SK-N-SH (cell line): Measurements from ENCODE around the gene SCG2. TPM values are rescaled to one million over a fixed set of nuclear protein-coding genes. Genes with fewer than 3 reads are reported as not detected.

Experiments
- CTCF ChIA-PET: fragments of 300-600, 350-600 bp; formaldehyde crosslinking; extraction: SDS; loops from one replicate; lab custom pipeline; 2021; lab: Yijun Ruan, JAX
- POLR2A ChIA-PET: fragments of 350-600 bp; sonication (Branson Sonifier 250); formaldehyde crosslinking; extraction: SDS; loops from one replicate; lab custom pipeline; 2020; ENCODE audit warnings: antibody characterized with exemption, inconsistent platforms; lab: Yijun Ruan, JAX
- DNase-seq: peaks from one replicate; pipeline ENCODE4 v3.0.0; 2012
- H2AFZ ChIP-seq: fragments of 200-600 bp; sonication (generic); 2 replicates; pipeline ENCODE4 v1.8.1; 2016; ENCODE audit warnings: antibody characterized with exemption, mild to moderate bottlenecking, low read depth
- H3F3A ChIP-seq: fragments of 200-600 bp; sonication (generic); replicated peaks from 2 replicates; pipeline ENCODE3; 2016; ENCODE audit warnings: antibody characterized with exemption, mild to moderate bottlenecking; ENCODE audit not compliant: insufficient read depth
- H3K27ac ChIP-seq, 2 experiments: fragments of 200-500 bp in 1 of 2; fragments of 200-600 bp in 1 of 2; sonication (Bioruptor generic) in 1 of 2; sonication (generic), shearing (Covaris generic) in 1 of 2; 2 replicates each; pipeline versions ENCODE4 v1.5.1 to v1.6.1; 2014 to 2016; ENCODE audit warnings: low read depth in 2 of 2, inconsistent platforms in 1 of 2, low read length in 1 of 2, mild to moderate bottlenecking in 1 of 2, mixed read lengths in 1 of 2
- H3K27me3 ChIP-seq: fragments of 200-600 bp; sonication (generic), shearing (Covaris generic); 2 replicates; pipeline ENCODE4 v1.6.1; 2016; ENCODE audit warnings: mixed run types; ENCODE audit not compliant: insufficient read depth
- H3K36me3 ChIP-seq, 2 experiments: fragments of 200-500 bp in 1 of 2; fragments of 200-600 bp in 1 of 2; sonication (Bioruptor generic) in 1 of 2; sonication (generic) in 1 of 2; replicated peaks in 1 of 2; 2 replicates each; pipeline versions ENCODE3 to v1.5.1; 2014 to 2016; ENCODE audit warnings: low read length in 1 of 2, mild to moderate bottlenecking in 1 of 2; ENCODE audit not compliant: insufficient read depth in 2 of 2, control insufficient read depth in 1 of 2
- H3K4me1 ChIP-seq, 2 experiments: fragments of 200-500 bp in 1 of 2; fragments of 200-600 bp in 1 of 2; sonication (Bioruptor generic) in 1 of 2; sonication (generic), shearing (Covaris generic) in 1 of 2; 2 replicates each; pipeline versions ENCODE4 v1.5.1 to v1.6.1; 2014 to 2016; ENCODE audit warnings: low read depth in 1 of 2, low read length in 1 of 2, mixed run types in 1 of 2; ENCODE audit not compliant: insufficient read depth in 2 of 2, control insufficient read depth in 1 of 2
- H3K4me2 ChIP-seq: fragments of 200-600 bp; sonication (generic), shearing (Covaris generic); 2 replicates; pipeline ENCODE4 v1.6.1; 2017; ENCODE audit warnings: mixed run types
- H3K4me3 ChIP-seq, 2 experiments: fragments of 200-500 bp in 1 of 2; fragments of 200-600 bp in 1 of 2; sonication (Bioruptor generic) in 1 of 2; sonication (generic), shearing (Covaris generic) in 1 of 2; 2 replicates each; pipeline versions ENCODE4 v1.5.1 to v1.8.1; 2014 to 2016; ENCODE audit warnings: low read depth in 2 of 2, inconsistent platforms in 1 of 2, low read length in 1 of 2, mild to moderate bottlenecking in 1 of 2, mixed read lengths in 1 of 2, moderate library complexity in 1 of 2
- H3K79me2 ChIP-seq: fragments of 200-600 bp; sonication (generic); 2 replicates; pipeline ENCODE4 v1.8.1; 2017; ENCODE audit warnings: mild to moderate bottlenecking; ENCODE audit not compliant: insufficient read depth
- H3K9ac ChIP-seq: fragments of 200-600 bp; sonication (generic); 2 replicates; pipeline ENCODE4 v1.6.1; 2017; ENCODE audit warnings: mixed run types
- H3K9me2 ChIP-seq: fragments of 200-600 bp; sonication (generic); 2 replicates; pipeline ENCODE4 v1.6.1; 2017; ENCODE audit warnings: mixed run types
- H3K9me3 ChIP-seq: fragments of 200-600 bp; sonication (generic); 2 replicates; pipeline ENCODE4 v1.6.1; 2017; ENCODE audit warnings: mixed run types, mild to moderate bottlenecking, moderate library complexity
- H4K20me1 ChIP-seq: fragments of 200-600 bp; sonication (generic); 2 replicates; pipeline ENCODE4 v1.6.1; 2017; ENCODE audit warnings: mild to moderate bottlenecking, mixed run types; ENCODE audit not compliant: insufficient read depth
- EP300 ChIP-seq, 2 experiments: IDR thresholded peaks; 2 replicates each; pipeline versions ENCODE4 v1.4.0 to v1.6.1; 2012; ENCODE audit warnings: borderline replicate concordance in 1 of 2, low read depth in 1 of 2, low read length in 1 of 2
- EZH2phosphoT487 ChIP-seq: fragments of 200-600 bp; sonication (generic); IDR thresholded peaks from 2 replicates; pipeline ENCODE4 v1.6.1; 2017; ENCODE audit warnings: low read depth, mixed run types, mild to moderate bottlenecking, antibody characterized with exemption, moderate library complexity, borderline replicate concordance
- FOSL2 ChIP-seq: IDR thresholded peaks from 2 replicates; pipeline ENCODE4 v1.4.0; 2012; ENCODE audit warnings: low read depth, mild to moderate bottlenecking, moderate library complexity, borderline replicate concordance
- FOXM1 ChIP-seq: IDR thresholded peaks from 2 replicates; pipeline ENCODE4 v1.4.0; 2012; ENCODE audit warnings: low read depth, mild to moderate bottlenecking
- GABPA ChIP-seq: IDR thresholded peaks from 2 replicates; pipeline ENCODE4 v1.4.0; 2012; ENCODE audit warnings: low read depth, mild to moderate bottlenecking
- GATA2 ChIP-seq: sonication (generic); formaldehyde crosslinking; IDR thresholded peaks from 2 replicates; pipeline ENCODE4 v1.5.0; 2020; ENCODE audit warnings: mild to moderate bottlenecking, missing genetic modification reagents
- IRF3 ChIP-seq: fragments of 150-350 bp; IDR thresholded peaks from 2 replicates; pipeline ENCODE4 v1.6.1; 2016; ENCODE audit warnings: mild to moderate bottlenecking, low read depth, low read length
- JUND ChIP-seq: IDR thresholded peaks from 2 replicates; pipeline ENCODE4 v1.4.0; 2012
- MAX ChIP-seq: IDR thresholded peaks from 2 replicates; pipeline ENCODE4 v1.4.0; 2012; ENCODE audit warnings: low read depth
- MEF2A ChIP-seq: IDR thresholded peaks from 2 replicates; pipeline ENCODE4 v1.4.0; 2012; ENCODE audit warnings: low read depth, borderline replicate concordance
- NRF1 ChIP-seq: IDR thresholded peaks from 2 replicates; pipeline ENCODE4 v1.6.1; 2012; ENCODE audit warnings: low read depth, mild to moderate bottlenecking, low read length
- POLR2AphosphoS5 ChIP-seq: IDR thresholded peaks from 2 replicates; pipeline ENCODE4 v1.6.1; 2012; ENCODE audit warnings: low read depth, low read length
- RAD21 ChIP-seq: IDR thresholded peaks from 2 replicates; pipeline ENCODE4 v1.6.1; 2012; ENCODE audit warnings: mild to moderate bottlenecking, low read length
- RCOR1 ChIP-seq: fragments of 150-350 bp; IDR thresholded peaks from 2 replicates; pipeline ENCODE4 v1.6.1; 2017; ENCODE audit warnings: antibody characterized with exemption, low read length
- RFX5 ChIP-seq: IDR thresholded peaks from 2 replicates; pipeline ENCODE4 v1.6.1; 2012; ENCODE audit warnings: mild to moderate bottlenecking, improper control_type of control experiment, low read length
- TAF1 ChIP-seq: IDR thresholded peaks from 2 replicates; pipeline ENCODE4 v1.6.1; 2012; ENCODE audit warnings: low read depth, mild to moderate bottlenecking, low read length, moderate library complexity, borderline replicate concordance
- TCF12 ChIP-seq: IDR thresholded peaks from 2 replicates; pipeline ENCODE4 v1.4.0; 2012
- YY1 ChIP-seq: IDR thresholded peaks from 2 replicates; pipeline ENCODE4 v1.4.0; 2012; ENCODE audit warnings: low read depth, mild to moderate bottlenecking
- polyA plus RNA-seq, 3 experiments: library from polyadenylated mRNA; depleted of rRNA; stranded (reverse); fragments of >200 nt; gene quantifications; 2 replicates each; pipeline ENCODE4 v1.2.3, GENCODE V29; 2012
- TF ChIP-seq, protein P1 (sequence below): IDR thresholded peaks from 2 replicates; pipeline ENCODE4; 2012
- TF ChIP-seq, protein P2 (sequence below): fragments of 200-600 bp; sonication (generic); IDR thresholded peaks from 2 replicates; pipeline ENCODE4 v1.6.1; 2017; ENCODE audit warnings: antibody characterized with exemption, mild to moderate bottlenecking, moderate library complexity
- TF ChIP-seq, protein P3 (sequence below): IDR thresholded peaks from 2 replicates; pipeline ENCODE4 v1.4.0; 2012; ENCODE audit warnings: low read depth, borderline replicate concordance

Gene SCG2
- polyA plus RNA-seq, 1 of the 3 experiments (the other 2 are of a cell fraction): 373 TPM

GRCh38 chr2:223598994-223599639, 3.0 kb downstream of the SCG2 start (continued):
- no peak for TF ChIP-seq TAF1
- no peak for TF ChIP-seq RFX5
- peak; percentile 13; the same call in 1 of the 2 replicates for TF ChIP-seq MAX
- TF ChIP-seq GABPA: no peak
- TF ChIP-seq FOXM1: no peak
- TF ChIP-seq YY1: peak; percentile 54; the same call in 1 of the 2 replicates
- TF ChIP-seq NRF1: no peak
- peak; percentile 55 for TF ChIP-seq JUND
- TF ChIP-seq POLR2AphosphoS5: no peak; the same call in 1 of the 2 replicates
- no peak for TF ChIP-seq IRF3

GRCh38 chr2:223597076-223597475, 5.1 kb downstream of the SCG2 start:
- Histone ChIP-seq H3K4me1 (peaks cover 19 to 32% of the 10 kb centered on the region in 2 experiments), H3K9me2 (no peaks in the 10 kb centered on the region), H3K9ac (peak overlapping the region; percentile 15; the same call in 1 of the 2 replicates), H4K20me1 (no peaks in the 10 kb centered on the region), H3K9me3 (no peaks in the 10 kb centered on the region), H3K36me3 (peaks cover 36 to 47% of the 10 kb centered on the region in 2 experiments), H3K79me2 (peaks cover 50% of the 10 kb centered on the region), H3K27me3 (no peaks in the 10 kb centered on the region), H3K27ac (peak overlapping the region; percentile 94 to 95), H3K4me3 (peak overlapping the region; percentile 12 to 41; a peak in 3 of 4 replicates), H3K4me2 (peak overlapping the region; percentile 73), H2AFZ (no peak overlapping the region), H3F3A (peaks cover 60% of the 10 kb centered on the region)
- POLR2A ChIA-PET: no interaction called here
- CTCF ChIA-PET: interaction anchor here (1.3 to 1.9 kb wide), 2 partner anchors 13 to 625 kb away, joined by 5 to 8 read pairs; no protein-coding TSS in a partner anchor
- no peak for DNase-seq
- no peak for TF ChIP-seq RCOR1
- TF ChIP-seq, protein P1, sequence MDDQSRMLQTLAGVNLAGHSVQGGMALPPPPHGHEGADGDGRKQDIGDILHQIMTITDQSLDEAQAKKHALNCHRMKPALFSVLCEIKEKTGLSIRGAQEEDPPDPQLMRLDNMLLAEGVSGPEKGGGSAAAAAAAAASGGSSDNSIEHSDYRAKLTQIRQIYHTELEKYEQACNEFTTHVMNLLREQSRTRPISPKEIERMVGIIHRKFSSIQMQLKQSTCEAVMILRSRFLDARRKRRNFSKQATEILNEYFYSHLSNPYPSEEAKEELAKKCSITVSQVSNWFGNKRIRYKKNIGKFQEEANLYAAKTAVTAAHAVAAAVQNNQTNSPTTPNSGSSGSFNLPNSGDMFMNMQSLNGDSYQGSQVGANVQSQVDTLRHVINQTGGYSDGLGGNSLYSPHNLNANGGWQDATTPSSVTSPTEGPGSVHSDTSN: peak; percentile 56; the same call in 1 of the 2 replicates
- no peak for TF ChIP-seq RAD21
- TF ChIP-seq, protein P2, sequence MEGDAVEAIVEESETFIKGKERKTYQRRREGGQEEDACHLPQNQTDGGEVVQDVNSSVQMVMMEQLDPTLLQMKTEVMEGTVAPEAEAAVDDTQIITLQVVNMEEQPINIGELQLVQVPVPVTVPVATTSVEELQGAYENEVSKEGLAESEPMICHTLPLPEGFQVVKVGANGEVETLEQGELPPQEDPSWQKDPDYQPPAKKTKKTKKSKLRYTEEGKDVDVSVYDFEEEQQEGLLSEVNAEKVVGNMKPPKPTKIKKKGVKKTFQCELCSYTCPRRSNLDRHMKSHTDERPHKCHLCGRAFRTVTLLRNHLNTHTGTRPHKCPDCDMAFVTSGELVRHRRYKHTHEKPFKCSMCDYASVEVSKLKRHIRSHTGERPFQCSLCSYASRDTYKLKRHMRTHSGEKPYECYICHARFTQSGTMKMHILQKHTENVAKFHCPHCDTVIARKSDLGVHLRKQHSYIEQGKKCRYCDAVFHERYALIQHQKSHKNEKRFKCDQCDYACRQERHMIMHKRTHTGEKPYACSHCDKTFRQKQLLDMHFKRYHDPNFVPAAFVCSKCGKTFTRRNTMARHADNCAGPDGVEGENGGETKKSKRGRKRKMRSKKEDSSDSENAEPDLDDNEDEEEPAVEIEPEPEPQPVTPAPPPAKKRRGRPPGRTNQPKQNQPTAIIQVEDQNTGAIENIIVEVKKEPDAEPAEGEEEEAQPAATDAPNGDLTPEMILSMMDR: no peak
- TF ChIP-seq EP300 (IDR thresholded peaks at IDR 0.05; ENCODE audit: borderline replicate concordance in 1 of 2, low read depth in 1 of 2, low read length in 1 of 2): peak; percentile 31 to 46; a peak in 1 of 4 replicates
- TF ChIP-seq, protein P3, sequence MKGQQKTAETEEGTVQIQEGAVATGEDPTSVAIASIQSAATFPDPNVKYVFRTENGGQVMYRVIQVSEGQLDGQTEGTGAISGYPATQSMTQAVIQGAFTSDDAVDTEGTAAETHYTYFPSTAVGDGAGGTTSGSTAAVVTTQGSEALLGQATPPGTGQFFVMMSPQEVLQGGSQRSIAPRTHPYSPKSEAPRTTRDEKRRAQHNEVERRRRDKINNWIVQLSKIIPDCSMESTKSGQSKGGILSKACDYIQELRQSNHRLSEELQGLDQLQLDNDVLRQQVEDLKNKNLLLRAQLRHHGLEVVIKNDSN: no peak
- TF ChIP-seq YY1: no peak
- no peak for TF ChIP-seq GATA2 (CRISPR knock-in tag)
- peak; percentile 12; the same call in 1 of the 2 replicates for TF ChIP-seq FOSL2
- TF ChIP-seq EZH2phosphoT487: no peak
- peak; percentile 69 for TF ChIP-seq TCF12
- TF ChIP-seq POLR2AphosphoS5: no peak; the same call in 1 of the 2 replicates
- peak; percentile 45 for TF ChIP-seq JUND
- TF ChIP-seq MEF2A: no peak
